ENCODE measurements around the gene PRSS22. TPM values are rescaled to one million over a fixed set of nuclear protein-coding genes. Genes with fewer than 3 reads are reported as not detected.

The PRSS22 gene
- polyA plus RNA-seq, 3 donors from 2014 or later: 0.23 to 0.40 TPM; not detected in 1

- H3K9me3 Mint-ChIP-seq: no peaks in the 10 kb centered on the region
- H3K4me3 Mint-ChIP-seq: peak overlapping the region in 3 of 5 donors; percentile 30 to 41 (median 35)
- H3K27me3 Mint-ChIP-seq (ENCODE audit: low read depth in 3 of 3): peaks cover 0 to 2% (median 1%) of the 10 kb centered on the region in 3 donors
- H3K4me1 Mint-ChIP-seq: no peaks in the 10 kb centered on the region
- H3K27ac Mint-ChIP-seq: peak overlapping the region in 2 of 6 donors; percentile 48 to 65
- no peak for DNase-seq
- no peaks in the 10 kb centered on the region for H3K36me3 Mint-ChIP-seq
Measured at GRCh38 chr16:2818272-2818876, 39.6 kb downstream of the PRSS22 start.

DNA sequence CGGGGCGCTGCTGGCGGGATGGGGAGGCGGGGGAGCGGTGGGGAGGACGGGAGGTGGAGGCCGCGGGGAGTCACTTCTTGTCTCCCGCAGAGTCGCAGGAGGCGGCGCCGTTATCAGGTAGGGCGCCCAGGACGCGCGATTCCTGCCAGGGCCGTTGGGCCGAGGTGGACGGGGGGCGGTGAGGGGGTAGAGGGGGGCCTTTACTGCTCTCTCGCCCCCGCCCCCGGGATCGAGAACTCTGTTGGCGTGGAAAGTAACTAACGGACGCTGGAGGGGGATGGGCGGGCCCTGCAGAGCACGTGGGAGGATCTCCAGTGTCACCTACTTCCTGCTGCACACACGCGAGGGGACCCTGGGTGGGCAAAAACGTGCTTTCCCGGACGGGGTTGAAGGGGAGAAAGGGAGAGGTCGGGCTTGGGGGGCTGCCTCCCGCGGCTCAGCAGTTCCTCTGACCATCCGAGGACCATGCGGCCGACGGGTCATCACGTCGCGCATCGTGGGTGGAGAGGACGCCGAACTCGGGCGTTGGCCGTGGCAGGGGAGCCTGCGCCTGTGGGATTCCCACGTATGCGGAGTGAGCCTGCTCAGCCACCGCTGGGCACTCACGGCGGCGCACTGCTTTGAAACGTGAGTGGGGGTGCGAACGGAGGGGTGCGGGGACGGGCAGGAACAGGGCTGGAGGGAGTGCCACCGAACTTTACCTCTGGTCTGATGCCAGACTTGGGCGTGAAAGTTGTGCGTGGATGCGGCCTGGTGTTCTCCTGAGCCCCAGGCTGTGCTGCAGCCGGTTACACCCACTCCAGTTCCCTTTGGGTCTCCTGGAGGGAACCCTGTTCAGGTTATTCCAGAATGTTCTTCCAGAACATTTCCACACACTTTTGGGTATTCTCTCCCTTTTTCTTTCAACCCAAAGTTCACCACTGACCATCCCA lies 40.4 kb downstream of the PRSS22 start:
- no peaks in the 10 kb centered on the region for H3K4me1 Mint-ChIP-seq
- H3K9me3 Mint-ChIP-seq: no peaks in the 10 kb centered on the region
- peak overlapping the region in 3 of 5 donors; percentile 35 to 47 (median 39) for H3K4me3 Mint-ChIP-seq
- H3K27ac Mint-ChIP-seq: peak overlapping the region in 1 of 6 donors; percentile 65
- no peaks in the 10 kb centered on the region for H3K36me3 Mint-ChIP-seq
- no peak for DNase-seq
- H3K27me3 Mint-ChIP-seq (ENCODE audit: low read depth in 3 of 3): peaks cover 0 to 2% (median 1%) of the 10 kb centered on the region in 3 donors

DNA sequence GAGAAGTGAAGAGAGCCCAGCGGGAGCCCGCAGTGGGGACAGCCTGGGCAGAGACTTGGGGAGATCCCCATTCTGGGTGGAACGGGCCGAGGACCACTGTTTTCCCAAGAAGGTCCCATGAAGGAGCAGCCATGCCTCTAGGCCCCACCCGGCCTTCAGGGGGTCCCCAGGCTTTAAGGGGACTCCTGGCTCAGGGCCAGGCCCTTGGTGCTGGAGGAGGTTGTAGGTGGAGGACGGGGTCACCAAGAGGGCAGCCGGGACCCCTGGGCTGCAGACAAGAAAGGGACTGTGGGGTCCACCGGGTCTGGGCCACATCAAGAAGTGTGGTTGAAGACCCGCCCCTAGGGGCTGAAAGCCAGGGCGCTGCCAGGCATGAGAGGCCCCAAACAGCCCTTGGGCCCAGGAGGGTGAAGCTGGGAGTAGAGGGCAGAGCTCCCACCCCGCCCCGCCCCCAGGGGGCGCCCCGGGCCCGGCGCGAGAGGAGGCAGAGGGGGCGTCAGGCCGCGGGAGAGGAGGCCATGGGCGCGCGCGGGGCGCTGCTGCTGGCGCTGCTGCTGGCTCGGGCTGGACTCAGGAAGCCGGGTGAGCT lies 41.1 kb downstream of the PRSS22 start, which contains the start of gene PRSS21:
Gene PRSS21, plus strand, starts transcription at position 487 of the 589 bp plus-strand sequence. Its CDS starts 32 bp downstream, at position 519.
- Mint-ChIP-seq H3K27ac (peak within 1 kb of the TSS in 1 of 6 donors; percentile 10), H3K27me3 (ENCODE audit: low read depth in 3 of 3) (peaks cover 0 to 2% (median 1%) of the 10 kb centered on the region in 3 donors), H3K4me3 (peak within 1 kb of the TSS in 3 of 5 donors; percentile 35 to 47 (median 39)), H3K9me3 (no peaks in the 10 kb centered on the region), H3K36me3 (no peaks in the 10 kb centered on the region), H3K4me1 (no peaks in the 10 kb centered on the region)
- peak; percentile 35 to 63 (median 42) for DNase-seq

DNA sequence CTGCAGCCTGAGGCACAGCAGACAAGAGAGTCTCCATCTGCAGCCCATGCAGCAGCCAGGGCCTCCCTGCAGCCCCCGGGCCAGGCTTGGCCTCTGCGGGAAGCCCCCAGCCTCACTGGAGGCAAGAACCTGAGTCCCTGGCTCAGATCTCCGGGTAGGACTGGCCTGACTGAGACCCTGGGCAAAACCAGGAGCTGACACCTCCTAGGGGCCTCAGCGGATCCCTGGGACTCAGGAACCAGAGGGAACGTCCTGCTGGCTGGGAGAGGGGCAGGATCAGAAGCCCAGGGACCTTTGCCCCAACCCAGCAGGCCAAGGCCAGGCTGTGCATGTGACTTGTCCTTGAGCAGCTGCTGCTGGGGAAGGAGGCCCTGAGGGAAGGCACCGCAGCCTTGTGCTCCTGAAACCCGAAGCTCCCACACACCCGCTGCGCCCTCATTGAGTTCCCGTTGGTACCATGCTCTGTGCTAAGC lies 42.6 kb downstream of the PRSS22 start:
- peaks cover 0 to 6% (median 3%) of the 10 kb centered on the region in 3 donors for H3K27me3 Mint-ChIP-seq (ENCODE audit: low read depth in 3 of 3)
- H3K9me3 Mint-ChIP-seq: no peaks in the 10 kb centered on the region
- no peak overlapping the region for H3K27ac Mint-ChIP-seq
- peaks cover 0 to 1% of the 10 kb centered on the region in 2 donors for H3K4me1 Mint-ChIP-seq
- H3K4me3 Mint-ChIP-seq: no peak overlapping the region
- no peaks in the 10 kb centered on the region for H3K36me3 Mint-ChIP-seq
- no peak for DNase-seq

GRCh38 chr16:2814551-2815298 lies 43.2 kb downstream of the PRSS22 start:
- Mint-ChIP-seq H3K27me3 (ENCODE audit: low read depth in 3 of 3) (peaks cover 0 to 6% (median 3%) of the 10 kb centered on the region in 3 donors), H3K27ac (no peak overlapping the region), H3K4me1 (peaks cover 0 to 1% of the 10 kb centered on the region in 2 donors), H3K9me3 (no peaks in the 10 kb centered on the region), H3K4me3 (no peak overlapping the region), H3K36me3 (no peaks in the 10 kb centered on the region)
- DNase-seq: no peak

DNA sequence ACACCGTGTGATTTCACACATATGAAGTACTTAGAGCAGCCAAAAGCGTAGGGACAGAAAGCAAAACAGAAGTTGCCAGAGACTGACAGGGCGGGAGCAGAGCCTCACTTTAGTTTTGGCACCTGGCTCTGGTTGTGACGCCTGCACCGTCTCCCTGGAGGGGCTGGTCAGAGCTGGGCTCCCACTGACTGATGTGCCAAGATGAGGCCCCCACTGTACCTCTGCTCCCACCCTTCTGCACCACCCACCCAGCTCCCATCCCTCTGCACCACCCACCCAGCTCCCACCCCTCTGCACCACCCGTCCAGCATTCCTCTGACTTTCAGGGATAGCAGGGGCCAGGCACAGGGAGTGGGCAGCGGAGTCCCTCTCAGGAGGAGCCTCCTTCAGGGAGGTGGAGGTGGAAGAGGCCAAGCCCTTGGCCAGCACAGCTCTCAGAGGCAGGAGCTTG lies 44.2 kb downstream of the PRSS22 start:
- Mint-ChIP-seq H3K36me3 (no peaks in the 10 kb centered on the region), H3K4me1 (peaks cover 0 to 1% of the 10 kb centered on the region in 2 donors), H3K27me3 (ENCODE audit: low read depth in 3 of 3) (peaks cover 0 to 6% (median 3%) of the 10 kb centered on the region in 3 donors), H3K4me3 (no peak overlapping the region), H3K27ac (no peak overlapping the region), H3K9me3 (no peaks in the 10 kb centered on the region)
- no peak for DNase-seq

- Mint-ChIP-seq H3K4me1 (peaks cover 0 to 1% of the 10 kb centered on the region in 2 donors), H3K27me3 (ENCODE audit: low read depth in 3 of 3) (peaks cover 0 to 8% (median 3%) of the 10 kb centered on the region in 3 donors)
Measured at GRCh38 chr16:2811703-2812471, 46.1 kb downstream of the PRSS22 start.

DNA sequence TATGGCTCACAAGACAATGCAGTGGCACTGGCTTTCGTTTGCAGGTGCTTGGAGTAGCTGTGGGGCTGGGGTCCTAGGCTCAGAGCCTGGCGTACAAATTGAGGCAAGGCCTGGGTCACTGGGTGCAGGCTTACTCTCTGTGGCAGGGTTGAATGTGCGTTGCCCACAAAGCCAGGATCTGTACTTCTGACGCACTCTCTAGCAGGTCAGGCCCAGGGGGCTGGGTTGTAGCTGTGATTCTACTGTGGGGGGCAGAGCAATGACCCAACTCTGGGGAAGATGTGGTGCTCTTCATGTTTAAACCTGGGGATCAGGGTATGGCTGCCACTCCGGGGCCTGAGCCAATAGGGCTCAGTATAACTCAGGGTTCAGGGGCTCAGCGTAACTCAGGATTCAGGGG lies 47.3 kb downstream of the PRSS22 start:
- Mint-ChIP-seq H3K4me1 (peaks cover 0 to 1% of the 10 kb centered on the region in 2 donors), H3K9me3 (no peaks in the 10 kb centered on the region), H3K4me3 (no peak overlapping the region), H3K27me3 (ENCODE audit: low read depth in 3 of 3) (peaks cover 1 to 8% (median 5%) of the 10 kb centered on the region in 3 donors), H3K27ac (peak overlapping the region in 1 of 6 donors; percentile 17), H3K36me3 (no peaks in the 10 kb centered on the region)
- DNase-seq: no peak

More at GRCh38 chr16:2811703-2812471, 46.1 kb downstream of the PRSS22 start:
- H3K27ac Mint-ChIP-seq: no peak overlapping the region
- no peaks in the 10 kb centered on the region for H3K36me3 Mint-ChIP-seq
- no peak for DNase-seq
- no peaks in the 10 kb centered on the region for H3K9me3 Mint-ChIP-seq
- no peak overlapping the region for H3K4me3 Mint-ChIP-seq

DNA sequence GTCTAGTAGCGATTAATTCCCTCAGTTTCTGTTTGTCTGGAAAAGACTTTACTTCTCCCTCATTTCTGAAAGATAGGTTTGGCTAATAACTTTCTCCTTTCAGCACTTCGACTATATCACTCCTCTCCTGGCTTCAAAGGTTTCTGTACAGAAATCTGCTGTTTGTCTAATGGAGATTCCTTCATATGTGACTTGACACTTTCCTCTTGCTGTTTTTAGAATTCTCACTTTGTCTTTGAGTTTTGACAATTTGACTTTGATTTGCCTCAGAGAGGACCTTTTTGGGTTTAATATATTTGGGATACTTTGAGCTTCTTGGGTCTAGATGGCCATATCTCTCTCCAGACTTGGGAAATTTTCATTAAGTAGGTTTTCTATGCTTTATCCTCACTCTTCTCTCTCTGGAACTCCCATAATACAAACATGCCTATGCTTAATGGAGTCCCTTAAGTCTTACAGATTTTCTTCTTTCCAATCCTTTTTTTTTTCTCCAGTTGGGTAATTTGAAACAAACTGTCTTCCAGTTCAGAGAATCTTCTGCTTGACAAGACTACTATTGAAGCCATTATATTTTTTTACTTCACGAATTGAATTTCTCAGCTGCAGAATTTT lies 48.7 kb downstream of the PRSS22 start:
- Mint-ChIP-seq H3K4me1 (peaks cover 0 to 1% of the 10 kb centered on the region in 2 donors), H3K9me3 (no peaks in the 10 kb centered on the region), H3K4me3 (no peak overlapping the region), H3K36me3 (no peaks in the 10 kb centered on the region), H3K27ac (no peak overlapping the region), H3K27me3 (ENCODE audit: low read depth in 3 of 3) (peaks cover 4 to 8% (median 6%) of the 10 kb centered on the region in 3 donors)
- no peak for DNase-seq

DNA sequence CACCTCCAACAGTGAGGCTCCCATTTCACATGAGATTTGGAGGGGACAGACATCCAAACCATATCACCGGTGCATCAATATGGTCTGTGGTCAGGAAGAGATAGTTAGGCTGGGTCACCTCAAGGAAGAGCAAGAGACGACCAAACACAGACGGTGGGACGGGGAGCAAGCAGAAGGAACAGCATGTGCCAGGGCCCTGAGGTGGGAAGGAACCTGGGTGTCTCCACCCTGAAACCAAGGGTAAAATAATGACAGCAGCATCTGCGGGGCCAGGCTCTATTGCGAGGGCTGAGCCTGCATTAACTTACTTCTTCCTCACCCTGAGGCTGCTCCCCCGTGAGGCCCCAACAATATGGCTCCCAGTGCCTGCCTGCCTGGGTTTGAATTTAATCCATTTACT lies 49.8 kb downstream of the PRSS22 start:
- Mint-ChIP-seq H3K27me3 (ENCODE audit: low read depth in 3 of 3) (peaks cover 4 to 9% (median 6%) of the 10 kb centered on the region in 3 donors), H3K4me3 (no peak overlapping the region), H3K9me3 (peaks cover 0 to 6% (median 0%) of the 10 kb centered on the region in 6 donors), H3K36me3 (no peaks in the 10 kb centered on the region), H3K4me1 (peaks cover 0 to 1% of the 10 kb centered on the region in 2 donors), H3K27ac (no peak overlapping the region)
- no peak for DNase-seq

GRCh38 chr16:2806286-2806685 lies 51.7 kb downstream of the PRSS22 start:
- no peak for DNase-seq
- peaks cover 4 to 9% (median 6%) of the 10 kb centered on the region in 3 donors for H3K27me3 Mint-ChIP-seq (ENCODE audit: low read depth in 3 of 3)
- no peaks in the 10 kb centered on the region for H3K4me1 Mint-ChIP-seq
- no peak overlapping the region for H3K27ac Mint-ChIP-seq
- peaks cover 0 to 6% (median 0%) of the 10 kb centered on the region in 6 donors for H3K9me3 Mint-ChIP-seq
- no peaks in the 10 kb centered on the region for H3K36me3 Mint-ChIP-seq
- H3K4me3 Mint-ChIP-seq: no peak overlapping the region

DNA sequence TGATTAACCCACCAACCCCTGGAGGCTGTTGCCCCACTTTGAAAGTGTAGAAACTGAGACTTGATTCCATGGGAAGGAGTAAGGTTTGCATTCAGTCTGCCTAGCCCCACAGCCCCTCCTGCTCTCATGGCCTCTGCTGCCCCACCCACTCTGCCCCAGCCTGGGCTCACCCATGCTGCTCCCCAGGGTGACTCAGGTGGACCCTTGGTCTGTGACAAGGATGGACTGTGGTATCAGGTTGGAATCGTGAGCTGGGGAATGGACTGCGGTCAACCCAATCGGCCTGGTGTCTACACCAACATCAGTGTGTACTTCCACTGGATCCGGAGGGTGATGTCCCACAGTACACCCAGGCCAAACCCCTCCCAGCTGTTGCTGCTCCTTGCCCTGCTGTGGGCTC lies 53.2 kb downstream of the PRSS22 start:
- Mint-ChIP-seq H3K27ac (no peak overlapping the region), H3K4me3 (no peak overlapping the region), H3K9me3 (peaks cover 0 to 6% (median 0%) of the 10 kb centered on the region in 6 donors), H3K4me1 (no peaks in the 10 kb centered on the region), H3K36me3 (no peaks in the 10 kb centered on the region), H3K27me3 (ENCODE audit: low read depth in 3 of 3) (peaks cover 2 to 6% (median 4%) of the 10 kb centered on the region in 3 donors)
- no peak for DNase-seq
